ENCODE data around the gene KIAA0319L.

GRCh38 chr1:35574125-35574654 is 17.0 kb upstream of the KIAA0319L start:
- TF ChIP-seq, protein P1, sequence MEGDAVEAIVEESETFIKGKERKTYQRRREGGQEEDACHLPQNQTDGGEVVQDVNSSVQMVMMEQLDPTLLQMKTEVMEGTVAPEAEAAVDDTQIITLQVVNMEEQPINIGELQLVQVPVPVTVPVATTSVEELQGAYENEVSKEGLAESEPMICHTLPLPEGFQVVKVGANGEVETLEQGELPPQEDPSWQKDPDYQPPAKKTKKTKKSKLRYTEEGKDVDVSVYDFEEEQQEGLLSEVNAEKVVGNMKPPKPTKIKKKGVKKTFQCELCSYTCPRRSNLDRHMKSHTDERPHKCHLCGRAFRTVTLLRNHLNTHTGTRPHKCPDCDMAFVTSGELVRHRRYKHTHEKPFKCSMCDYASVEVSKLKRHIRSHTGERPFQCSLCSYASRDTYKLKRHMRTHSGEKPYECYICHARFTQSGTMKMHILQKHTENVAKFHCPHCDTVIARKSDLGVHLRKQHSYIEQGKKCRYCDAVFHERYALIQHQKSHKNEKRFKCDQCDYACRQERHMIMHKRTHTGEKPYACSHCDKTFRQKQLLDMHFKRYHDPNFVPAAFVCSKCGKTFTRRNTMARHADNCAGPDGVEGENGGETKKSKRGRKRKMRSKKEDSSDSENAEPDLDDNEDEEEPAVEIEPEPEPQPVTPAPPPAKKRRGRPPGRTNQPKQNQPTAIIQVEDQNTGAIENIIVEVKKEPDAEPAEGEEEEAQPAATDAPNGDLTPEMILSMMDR (conservative IDR thresholded peaks at IDR 0.05; ENCODE audit: low read depth in 2 of 2): no peak
- no peak for TF ChIP-seq REST (IDR thresholded peaks at IDR 0.05; ENCODE audit: unreplicated experiment)
- no peak for TF ChIP-seq EZH2 (IDR thresholded peaks at IDR 0.05; ENCODE audit: low read depth, unreplicated experiment)
- peak; percentile 34 for TF ChIP-seq EZH2phosphoT487 (IDR thresholded peaks at IDR 0.05; ENCODE audit: unreplicated experiment)
- no peak for TF ChIP-seq POLR2AphosphoS5 (IDR thresholded peaks at IDR 0.05; ENCODE audit: low read depth)
- no peak for TF ChIP-seq CREB1 (CRISPR knock-in tag; IDR thresholded peaks at IDR 0.05; ENCODE audit: low read depth)
- no peak for TF ChIP-seq NANOG (IDR thresholded peaks at IDR 0.05; ENCODE audit: borderline replicate concordance)
- TF ChIP-seq JUNB (IDR thresholded peaks at IDR 0.05; ENCODE audit: unreplicated experiment): no peak
- TF ChIP-seq STAT1 (IDR thresholded peaks at IDR 0.05; ENCODE audit: unreplicated experiment): no peak
- TF ChIP-seq, protein P2, sequence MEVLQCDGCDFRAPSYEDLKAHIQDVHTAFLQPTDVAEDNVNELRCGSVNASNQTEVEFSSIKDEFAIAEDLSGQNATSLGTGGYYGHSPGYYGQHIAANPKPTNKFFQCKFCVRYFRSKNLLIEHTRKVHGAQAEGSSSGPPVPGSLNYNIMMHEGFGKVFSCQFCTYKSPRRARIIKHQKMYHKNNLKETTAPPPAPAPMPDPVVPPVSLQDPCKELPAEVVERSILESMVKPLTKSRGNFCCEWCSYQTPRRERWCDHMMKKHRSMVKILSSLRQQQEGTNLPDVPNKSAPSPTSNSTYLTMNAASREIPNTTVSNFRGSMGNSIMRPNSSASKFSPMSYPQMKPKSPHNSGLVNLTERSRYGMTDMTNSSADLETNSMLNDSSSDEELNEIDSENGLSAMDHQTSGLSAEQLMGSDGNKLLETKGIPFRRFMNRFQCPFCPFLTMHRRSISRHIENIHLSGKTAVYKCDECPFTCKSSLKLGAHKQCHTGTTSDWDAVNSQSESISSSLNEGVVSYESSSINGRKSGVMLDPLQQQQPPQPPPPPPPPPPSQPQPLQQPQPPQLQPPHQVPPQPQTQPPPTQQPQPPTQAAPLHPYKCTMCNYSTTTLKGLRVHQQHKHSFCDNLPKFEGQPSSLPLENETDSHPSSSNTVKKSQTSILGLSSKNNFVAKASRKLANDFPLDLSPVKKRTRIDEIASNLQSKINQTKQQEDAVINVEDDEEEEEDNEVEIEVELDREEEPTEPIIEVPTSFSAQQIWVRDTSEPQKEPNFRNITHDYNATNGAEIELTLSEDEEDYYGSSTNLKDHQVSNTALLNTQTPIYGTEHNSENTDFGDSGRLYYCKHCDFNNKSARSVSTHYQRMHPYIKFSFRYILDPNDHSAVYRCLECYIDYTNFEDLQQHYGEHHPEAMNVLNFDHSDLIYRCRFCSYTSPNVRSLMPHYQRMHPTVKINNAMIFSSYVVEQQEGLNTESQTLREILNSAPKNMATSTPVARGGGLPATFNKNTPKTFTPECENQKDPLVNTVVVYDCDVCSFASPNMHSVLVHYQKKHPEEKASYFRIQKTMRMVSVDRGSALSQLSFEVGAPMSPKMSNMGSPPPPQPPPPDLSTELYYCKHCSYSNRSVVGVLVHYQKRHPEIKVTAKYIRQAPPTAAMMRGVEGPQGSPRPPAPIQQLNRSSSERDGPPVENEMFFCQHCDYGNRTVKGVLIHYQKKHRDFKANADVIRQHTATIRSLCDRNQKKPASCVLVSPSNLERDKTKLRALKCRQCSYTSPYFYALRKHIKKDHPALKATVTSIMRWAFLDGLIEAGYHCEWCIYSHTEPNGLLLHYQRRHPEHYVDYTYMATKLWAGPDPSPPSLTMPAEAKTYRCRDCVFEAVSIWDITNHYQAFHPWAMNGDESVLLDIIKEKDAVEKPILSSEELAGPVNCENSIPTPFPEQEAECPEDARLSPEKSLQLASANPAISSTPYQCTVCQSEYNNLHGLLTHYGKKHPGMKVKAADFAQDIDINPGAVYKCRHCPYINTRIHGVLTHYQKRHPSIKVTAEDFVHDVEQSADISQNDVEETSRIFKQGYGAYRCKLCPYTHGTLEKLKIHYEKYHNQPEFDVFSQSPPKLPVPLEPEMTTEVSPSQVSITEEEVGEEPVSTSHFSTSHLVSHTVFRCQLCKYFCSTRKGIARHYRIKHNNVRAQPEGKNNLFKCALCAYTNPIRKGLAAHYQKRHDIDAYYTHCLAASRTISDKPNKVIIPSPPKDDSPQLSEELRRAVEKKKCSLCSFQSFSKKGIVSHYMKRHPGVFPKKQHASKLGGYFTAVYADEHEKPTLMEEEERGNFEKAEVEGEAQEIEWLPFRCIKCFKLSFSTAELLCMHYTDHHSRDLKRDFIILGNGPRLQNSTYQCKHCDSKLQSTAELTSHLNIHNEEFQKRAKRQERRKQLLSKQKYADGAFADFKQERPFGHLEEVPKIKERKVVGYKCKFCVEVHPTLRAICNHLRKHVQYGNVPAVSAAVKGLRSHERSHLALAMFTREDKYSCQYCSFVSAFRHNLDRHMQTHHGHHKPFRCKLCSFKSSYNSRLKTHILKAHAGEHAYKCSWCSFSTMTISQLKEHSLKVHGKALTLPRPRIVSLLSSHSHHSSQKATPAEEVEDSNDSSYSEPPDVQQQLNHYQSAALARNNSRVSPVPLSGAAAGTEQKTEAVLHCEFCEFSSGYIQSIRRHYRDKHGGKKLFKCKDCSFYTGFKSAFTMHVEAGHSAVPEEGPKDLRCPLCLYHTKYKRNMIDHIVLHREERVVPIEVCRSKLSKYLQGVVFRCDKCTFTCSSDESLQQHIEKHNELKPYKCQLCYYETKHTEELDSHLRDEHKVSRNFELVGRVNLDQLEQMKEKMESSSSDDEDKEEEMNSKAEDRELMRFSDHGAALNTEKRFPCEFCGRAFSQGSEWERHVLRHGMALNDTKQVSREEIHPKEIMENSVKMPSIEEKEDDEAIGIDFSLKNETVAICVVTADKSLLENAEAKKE (CRISPR knock-in tag; IDR thresholded peaks at IDR 0.05): no peak
- TF ChIP-seq ZNF331 (CRISPR knock-in tag; IDR thresholded peaks at IDR 0.05; ENCODE audit: low read depth): no peak
- TF ChIP-seq ZNF114 (CRISPR knock-in tag; IDR thresholded peaks at IDR 0.05): no peak

Measured in GM23338 (cell line).